ENCODE results near the gene MAML3. TPM values are rescaled to one million over a fixed set of nuclear protein-coding genes. Genes with fewer than 3 reads are reported as not detected.
A peak's percentile ranks its signal among the peaks of the same experiment; 100 is the strongest.

The MAML3 gene
- total RNA-seq, 1 experiment from 2014 or later: 12.1 TPM

DNA sequence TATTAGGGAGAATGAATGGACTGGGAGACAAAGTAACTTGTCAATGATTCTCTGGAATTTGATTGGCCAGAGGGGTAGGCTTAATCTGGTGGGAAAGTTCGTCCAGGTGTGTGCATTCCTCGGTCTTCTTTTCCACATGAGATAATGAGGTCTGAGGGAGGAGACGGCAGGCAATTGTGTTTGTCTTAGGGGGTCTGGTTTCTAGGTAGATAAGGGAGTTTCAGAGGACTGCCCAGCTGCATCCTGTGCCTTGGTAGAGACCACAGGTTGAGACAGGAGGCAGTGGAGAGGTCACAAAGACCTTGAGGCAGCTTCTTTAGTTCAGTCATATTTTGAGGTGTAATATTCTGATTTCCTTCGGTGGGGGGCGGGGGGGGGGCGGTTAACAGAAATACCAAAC is 484.1 kb downstream of the MAML3 start:
- H3K9me3 ChIP-seq: no peaks in the 10 kb centered on the region
- Mint-ChIP-seq H3K4me1 (ENCODE audit: low read depth, unreplicated experiment) (peaks cover 64% of the 10 kb centered on the region), H3K36me3 (ENCODE audit: insufficient read depth, unreplicated experiment) (peaks cover 43% of the 10 kb centered on the region), H3K27ac (ENCODE audit: unreplicated experiment) (peak overlapping the region; percentile 94), H3K9me3 (ENCODE audit: unreplicated experiment) (no peaks in the 10 kb centered on the region), H3K4me3 (ENCODE audit: unreplicated experiment) (peak overlapping the region; percentile 90), H3K27me3 (ENCODE audit: insufficient read depth, unreplicated experiment) (no peaks in the 10 kb centered on the region)
- ChIA-PET CTCF (interaction anchor here (0.6 to 3.0 kb wide), 4 partner anchors 10 to 66 kb away, joined by 4 to 25 read pairs (median 6); no protein-coding TSS in a partner anchor), POLR2A (interaction anchor here (0.8 kb wide), 1 partner anchor 12 kb away, joined by 8 read pairs; no protein-coding TSS in a partner anchor)
- H3K27me3 ChIP-seq (replicated peaks; ENCODE audit: control insufficient read depth, insufficient read depth, low read length): no peaks in the 10 kb centered on the region
- no peak overlapping the region for H3K4me3 ChIP-seq (ENCODE audit: low read depth, low read length)
- no TSS peak for BruUV-seq (replicated peaks)
- intact Hi-C loops (cut with micrococcal nuclease; ENCODE audit: unreplicated experiment): loop anchor here (1.0 to 5.0 kb wide), 6 partner anchors 13 to 482 kb away; partner anchors contain the start of gene MAML3
- peaks cover 84% of the 10 kb centered on the region for H3K4me1 ChIP-seq
- no peak for TF ChIP-seq CTCF (IDR thresholded peaks at IDR 0.05; ENCODE audit: insufficient read depth in 1 of 2, low read depth in 1 of 2, low read length in 1 of 2, severe bottlenecking in 1 of 2, unreplicated experiment in 1 of 2)
- DNase-seq: peak; percentile 82 to 93
- H3K36me3 ChIP-seq (ENCODE audit: control insufficient read depth, insufficient read depth, low read length): no peaks in the 10 kb centered on the region

DNA sequence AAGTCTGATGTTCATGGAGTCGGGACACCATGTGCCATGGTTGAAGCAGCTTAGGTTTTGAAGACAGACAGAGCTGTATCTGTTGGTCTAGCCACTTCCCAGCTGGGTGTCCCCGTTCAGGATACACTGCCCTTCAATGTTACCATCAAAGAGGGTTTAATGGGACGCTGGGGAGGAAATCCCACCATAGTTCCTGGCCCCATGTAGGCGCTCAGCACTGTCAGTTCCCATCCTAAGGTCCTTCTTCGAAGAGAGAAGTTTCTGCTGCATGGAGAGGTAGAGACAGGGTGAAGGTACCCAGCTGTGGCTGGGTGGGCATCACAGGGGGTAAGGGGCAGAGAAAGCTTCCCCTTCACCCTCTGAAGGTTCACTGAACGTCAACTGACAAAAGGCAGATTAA is 484.6 kb downstream of the MAML3 start:
- intact Hi-C loops (cut with micrococcal nuclease; ENCODE audit: unreplicated experiment): loop anchor here (5.0 kb wide), 3 partner anchors 183 to 483 kb away; partner anchors contain the start of gene MAML3
- CTCF ChIA-PET: interaction anchor here (0.7 to 3.0 kb wide), 2 partner anchors 10 to 12 kb away, joined by 8 to 25 read pairs; no protein-coding TSS in a partner anchor

DNA sequence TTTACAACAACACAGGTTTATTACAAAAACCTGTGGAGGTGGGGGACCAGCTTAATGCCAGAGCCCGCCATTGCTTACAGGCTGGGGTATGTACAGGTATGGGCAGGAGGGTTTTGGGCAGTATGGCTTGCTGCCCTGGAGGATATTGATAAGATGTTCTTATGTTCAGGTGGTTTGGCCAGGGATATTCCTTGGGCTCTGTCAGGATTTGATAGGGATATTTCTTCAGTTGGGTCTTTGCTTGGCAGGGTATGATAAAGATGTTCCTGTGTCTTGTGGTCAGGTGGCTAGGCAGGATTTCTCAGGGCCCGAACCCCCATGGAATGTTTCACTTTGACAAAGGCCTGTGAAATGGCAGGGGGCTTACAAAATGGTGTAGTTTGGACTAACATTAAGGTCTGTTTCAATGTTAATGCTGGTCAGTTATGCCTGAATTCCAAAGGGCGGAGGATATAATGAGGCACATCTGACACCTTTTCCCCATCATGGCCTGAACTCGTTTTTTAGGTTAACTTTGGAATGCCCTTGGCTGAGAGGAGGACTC is 485.3 kb downstream of the MAML3 start:
- peaks cover 64% of the 10 kb centered on the region for H3K4me1 Mint-ChIP-seq (ENCODE audit: low read depth, unreplicated experiment)
- H3K4me3 ChIP-seq (ENCODE audit: low read depth, low read length): no peak overlapping the region
- no peaks in the 10 kb centered on the region for H3K9me3 ChIP-seq
- peak overlapping the region; percentile 94 for H3K27ac Mint-ChIP-seq (ENCODE audit: unreplicated experiment)
- no peaks in the 10 kb centered on the region for H3K9me3 Mint-ChIP-seq (ENCODE audit: unreplicated experiment)
- H3K27me3 ChIP-seq (replicated peaks; ENCODE audit: control insufficient read depth, insufficient read depth, low read length): no peaks in the 10 kb centered on the region
- ChIA-PET CTCF (interaction anchor here (3.0 kb wide), 1 partner anchor 11 kb away, joined by 25 read pairs; no protein-coding TSS in a partner anchor), POLR2A (no interaction called here)
- BruUV-seq (replicated peaks): no TSS peak
- H3K4me1 ChIP-seq: peaks cover 84% of the 10 kb centered on the region
- intact Hi-C loops (cut with micrococcal nuclease; ENCODE audit: unreplicated experiment): loop anchor here (5.0 kb wide), 3 partner anchors 184 to 484 kb away; partner anchors contain the start of gene MAML3
- H3K36me3 ChIP-seq (ENCODE audit: control insufficient read depth, insufficient read depth, low read length): no peaks in the 10 kb centered on the region
- no peak for DNase-seq
- H3K4me3 Mint-ChIP-seq (ENCODE audit: unreplicated experiment): peak overlapping the region; percentile 90
- no peaks in the 10 kb centered on the region for H3K27me3 Mint-ChIP-seq (ENCODE audit: insufficient read depth, unreplicated experiment)
- H3K36me3 Mint-ChIP-seq (ENCODE audit: insufficient read depth, unreplicated experiment): peaks cover 34% of the 10 kb centered on the region
- TF ChIP-seq CTCF (IDR thresholded peaks at IDR 0.05; ENCODE audit: insufficient read depth in 1 of 2, low read depth in 1 of 2, low read length in 1 of 2, severe bottlenecking in 1 of 2, unreplicated experiment in 1 of 2): no peak

More for the DNA sequence above, 484.6 kb downstream of the MAML3 start:
- Histone ChIP-seq H3K9me3 (no peaks in the 10 kb centered on the region), H3K27me3 (replicated peaks; ENCODE audit: control insufficient read depth, insufficient read depth, low read length) (no peaks in the 10 kb centered on the region), H3K36me3 (ENCODE audit: control insufficient read depth, insufficient read depth, low read length) (no peaks in the 10 kb centered on the region), H3K4me3 (ENCODE audit: low read depth, low read length) (no peak overlapping the region), H3K4me1 (peaks cover 84% of the 10 kb centered on the region)
- Mint-ChIP-seq H3K4me3 (ENCODE audit: unreplicated experiment) (peak overlapping the region; percentile 90), H3K4me1 (ENCODE audit: low read depth, unreplicated experiment) (peaks cover 63% of the 10 kb centered on the region), H3K27ac (ENCODE audit: unreplicated experiment) (peak overlapping the region; percentile 94), H3K9me3 (ENCODE audit: unreplicated experiment) (no peaks in the 10 kb centered on the region), H3K36me3 (ENCODE audit: insufficient read depth, unreplicated experiment) (peaks cover 40% of the 10 kb centered on the region), H3K27me3 (ENCODE audit: insufficient read depth, unreplicated experiment) (no peaks in the 10 kb centered on the region)
- BruUV-seq (replicated peaks): TSS peak; percentile 55
- no peak for TF ChIP-seq CTCF (IDR thresholded peaks at IDR 0.05; ENCODE audit: insufficient read depth in 1 of 2, low read depth in 1 of 2, low read length in 1 of 2, severe bottlenecking in 1 of 2, unreplicated experiment in 1 of 2)
- DNase-seq: no peak
- POLR2A ChIA-PET: interaction anchor here (0.8 kb wide), 1 partner anchor 11 kb away, joined by 8 read pairs; no protein-coding TSS in a partner anchor

Data from Caco-2 (cell line).